Measurements from ENCODE around the gene FAM110A. TPM values are rescaled to one million over a fixed set of nuclear protein-coding genes. Genes with fewer than 3 reads are reported as not detected.

Gene FAM110A
- total RNA-seq, 2 experiments from 2014 or later, result 16.2 to 28.2 TPM

- intact Hi-C loops (cut with micrococcal nuclease; ENCODE audit: unreplicated experiment), result no loop called here
- ChIA-PET CTCF (ENCODE audit: unreplicated experiment) (no interaction called here), POLR2A (no interaction called here)
- Histone ChIP-seq H3K4me2 (ENCODE audit: low read length) (no peak overlapping the region), H3K9me2 (ENCODE audit: insufficient read depth, low read length) (no peaks in the 10 kb centered on the region), H4K20me1 (ENCODE audit: insufficient read depth, low read length) (no peaks in the 10 kb centered on the region), H3K36me3 (ENCODE audit: insufficient read depth, low read length) (no peaks in the 10 kb centered on the region), H3K79me2 (ENCODE audit: insufficient read depth, low read depth, low read length) (no peaks in the 10 kb centered on the region), H2AFZ (ENCODE audit: low read length) (no peak overlapping the region), H3K27ac (ENCODE audit: low read depth, low read length, poor library complexity, severe bottlenecking) (no peak overlapping the region), H3K9me3 (ENCODE audit: low read length) (no peaks in the 10 kb centered on the region), H3K4me1 (ENCODE audit: insufficient read depth, low read length, poor library complexity, severe bottlenecking) (no peaks in the 10 kb centered on the region), H3K4me3 (ENCODE audit: low read depth, low read length, poor library complexity, severe bottlenecking) (no peak overlapping the region)
- no peak for DNase-seq (ENCODE audit: low spot score)
- no peak for TF ChIP-seq CTCF (conservative IDR thresholded peaks at IDR 0.05; ENCODE audit: low read length)
- no peak for TF ChIP-seq EZH2phosphoT487 (IDR thresholded peaks at IDR 0.05; ENCODE audit: borderline replicate concordance, low read depth, low read length)
- no TSS peak for BruUV-seq (replicated peaks)
Measured at GRCh38 chr20:865440-865839, 31.9 kb downstream of the FAM110A start.

GRCh38 chr20:868279-868678 is 34.8 kb downstream of the FAM110A start:
- no peaks in the 10 kb centered on the region for H3K9me3 ChIP-seq (ENCODE audit: low read length)
- H3K4me2 ChIP-seq (ENCODE audit: low read length), result no peak overlapping the region
- H2AFZ ChIP-seq (ENCODE audit: low read length), result no peak overlapping the region
- DNase-seq (ENCODE audit: low spot score), result no peak
- H4K20me1 ChIP-seq (ENCODE audit: insufficient read depth, low read length), result no peaks in the 10 kb centered on the region
- TF ChIP-seq EZH2phosphoT487 (IDR thresholded peaks at IDR 0.05; ENCODE audit: borderline replicate concordance, low read depth, low read length) (no peak), CTCF (conservative IDR thresholded peaks at IDR 0.05; ENCODE audit: low read length) (no peak)
- H3K27ac ChIP-seq (ENCODE audit: low read depth, low read length, poor library complexity, severe bottlenecking), result no peak overlapping the region
- intact Hi-C loops (cut with micrococcal nuclease; ENCODE audit: unreplicated experiment), result no loop called here
- CTCF ChIA-PET (ENCODE audit: unreplicated experiment), result no interaction called here
- POLR2A ChIA-PET, result interaction anchor here (0.9 kb wide), 1 partner anchor 700 kb away, joined by 6 read pairs; no protein-coding TSS in a partner anchor
- no peaks in the 10 kb centered on the region for H3K79me2 ChIP-seq (ENCODE audit: insufficient read depth, low read depth, low read length)
- H3K9me2 ChIP-seq (ENCODE audit: insufficient read depth, low read length), result no peaks in the 10 kb centered on the region
- BruUV-seq (replicated peaks), result no TSS peak
- H3K4me3 ChIP-seq (ENCODE audit: low read depth, low read length, poor library complexity, severe bottlenecking), result no peak overlapping the region
- H3K4me1 ChIP-seq (ENCODE audit: insufficient read depth, low read length, poor library complexity, severe bottlenecking), result no peaks in the 10 kb centered on the region
- no peaks in the 10 kb centered on the region for H3K36me3 ChIP-seq (ENCODE audit: insufficient read depth, low read length)

- Histone ChIP-seq H4K20me1 (ENCODE audit: insufficient read depth, low read length) (no peaks in the 10 kb centered on the region), H3K79me2 (ENCODE audit: insufficient read depth, low read depth, low read length) (no peaks in the 10 kb centered on the region), H2AFZ (ENCODE audit: low read length) (no peak overlapping the region), H3K4me2 (ENCODE audit: low read length) (no peak overlapping the region), H3K4me3 (ENCODE audit: low read depth, low read length, poor library complexity, severe bottlenecking) (no peak overlapping the region), H3K36me3 (ENCODE audit: insufficient read depth, low read length) (no peaks in the 10 kb centered on the region), H3K4me1 (ENCODE audit: insufficient read depth, low read length, poor library complexity, severe bottlenecking) (no peaks in the 10 kb centered on the region), H3K9me3 (ENCODE audit: low read length) (no peaks in the 10 kb centered on the region), H3K27ac (ENCODE audit: low read depth, low read length, poor library complexity, severe bottlenecking) (no peak overlapping the region), H3K9me2 (ENCODE audit: insufficient read depth, low read length) (no peaks in the 10 kb centered on the region)
- no peak for TF ChIP-seq CTCF (conservative IDR thresholded peaks at IDR 0.05; ENCODE audit: low read length)
- no peak for TF ChIP-seq EZH2phosphoT487 (IDR thresholded peaks at IDR 0.05; ENCODE audit: borderline replicate concordance, low read depth, low read length)
- BruUV-seq (replicated peaks), result no TSS peak
- ChIA-PET POLR2A (no interaction called here), CTCF (ENCODE audit: unreplicated experiment) (no interaction called here)
- intact Hi-C loops (cut with micrococcal nuclease; ENCODE audit: unreplicated experiment), result no loop called here
- no peak for DNase-seq (ENCODE audit: low spot score)
Measured at GRCh38 chr20:869606-870005, 36.1 kb downstream of the FAM110A start.
